ENCODE measurements around the gene BIK.
"Not testable (repeated sequence)": the region's sequence is repeated elsewhere in the genome, so short reads cannot be mapped to it uniquely, and the experiment has no call there.

BIK gene

DNA sequence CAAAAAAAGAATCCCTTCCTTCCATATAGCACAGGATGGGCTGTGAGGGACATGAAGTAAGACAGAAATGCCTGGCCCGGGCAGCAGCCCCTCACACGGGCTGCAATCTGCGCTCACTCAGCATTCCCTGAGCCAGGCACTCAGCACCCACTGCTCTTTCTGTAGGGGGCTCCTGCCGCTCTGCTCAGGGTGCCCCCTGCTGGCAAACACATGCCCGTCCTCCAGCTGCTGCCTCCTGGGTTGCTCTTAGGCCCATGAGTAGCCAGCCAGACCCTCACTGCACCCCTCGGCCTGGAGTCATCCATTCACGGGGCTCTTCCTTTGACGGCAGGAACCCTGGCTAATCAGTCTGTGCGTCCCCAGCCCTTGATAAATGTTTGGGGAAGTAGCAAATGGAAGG is 25.7 kb downstream of the BIK start:
- DNase-seq (ENCODE audit: low spot score) = no peak

DNA sequence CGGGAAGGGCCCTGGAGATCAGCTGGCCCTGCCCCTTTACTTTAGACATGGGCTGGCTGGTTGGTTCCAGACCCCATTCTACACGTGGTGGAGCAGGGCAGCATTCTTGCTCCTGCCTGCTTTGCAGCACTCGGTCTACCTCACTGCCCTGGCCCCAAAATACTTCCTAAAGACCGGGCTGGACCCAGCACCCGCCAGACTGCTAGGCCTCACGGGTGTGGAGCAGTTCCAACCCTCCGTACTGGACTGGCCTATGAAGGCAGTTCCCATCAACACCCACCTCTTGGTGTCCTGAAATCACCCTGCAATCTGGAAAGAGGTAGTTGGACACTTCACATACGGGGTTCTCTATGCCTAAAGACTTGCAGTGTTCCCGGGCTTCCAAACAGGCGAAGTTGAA is 26.3 kb downstream of the BIK start:
- no peak for DNase-seq (ENCODE audit: low spot score)

DNA sequence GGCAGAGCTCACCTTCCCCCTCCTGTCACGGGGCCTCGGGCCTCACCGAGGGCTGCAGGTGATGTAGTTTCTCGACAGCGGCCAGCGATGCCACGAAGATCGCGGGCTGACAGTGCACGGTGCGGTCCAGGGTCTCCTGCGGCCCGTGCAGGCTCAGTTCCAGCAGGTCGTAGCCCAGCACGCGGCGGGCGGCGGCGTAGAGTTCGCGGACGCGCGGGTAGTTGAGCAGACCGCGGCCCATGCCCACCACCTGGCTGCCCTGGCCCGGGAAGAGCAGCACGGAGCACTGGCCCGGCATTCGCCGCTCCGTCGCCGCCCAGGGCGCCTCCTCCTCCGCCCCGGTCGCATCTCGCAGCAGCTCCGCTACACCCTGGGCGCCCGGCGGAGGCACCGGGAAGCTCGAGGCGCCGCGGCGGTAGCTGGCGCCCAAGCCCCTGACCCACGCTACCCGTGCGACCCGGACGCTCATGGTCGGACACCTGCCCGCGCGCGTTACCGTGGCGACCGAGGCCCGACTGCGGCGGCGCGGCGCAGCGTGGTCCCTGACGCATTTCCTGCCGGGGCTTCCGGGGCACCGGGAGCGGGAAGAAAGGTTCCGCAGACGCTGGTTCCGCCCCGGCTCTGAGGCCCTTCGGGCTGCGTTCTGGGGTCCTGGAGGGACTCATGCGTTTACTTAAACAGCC is 32.5 kb downstream of the BIK start, which contains the start of gene MCAT:
MCAT (minus strand) TSS at position 519 of the 683 bp plus-strand sequence; CDS start at position 469, 50 bp downstream.
- DNase-seq (ENCODE audit: low spot score) = peak; percentile 86

DNA sequence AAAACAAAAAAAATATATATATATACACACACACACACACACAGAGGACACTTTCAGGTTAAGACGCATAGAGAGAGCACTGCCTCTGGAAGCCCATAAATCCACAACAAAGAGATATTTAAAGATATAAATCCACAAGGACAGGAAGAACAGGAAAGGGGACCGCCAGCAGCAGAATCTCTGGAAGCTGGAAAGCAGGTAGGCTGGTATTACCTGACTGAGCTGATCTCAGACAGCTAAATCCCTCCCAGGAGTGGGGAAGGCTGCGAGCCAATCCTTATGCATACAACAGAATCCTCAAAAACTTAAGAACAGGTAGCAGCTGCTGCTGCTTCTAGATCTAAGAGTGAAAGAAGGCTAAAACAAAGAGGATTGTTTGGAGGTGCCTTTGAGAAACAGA is 34.4 kb downstream of the BIK start:
- DNase-seq (ENCODE audit: low spot score) = no peak

DNA sequence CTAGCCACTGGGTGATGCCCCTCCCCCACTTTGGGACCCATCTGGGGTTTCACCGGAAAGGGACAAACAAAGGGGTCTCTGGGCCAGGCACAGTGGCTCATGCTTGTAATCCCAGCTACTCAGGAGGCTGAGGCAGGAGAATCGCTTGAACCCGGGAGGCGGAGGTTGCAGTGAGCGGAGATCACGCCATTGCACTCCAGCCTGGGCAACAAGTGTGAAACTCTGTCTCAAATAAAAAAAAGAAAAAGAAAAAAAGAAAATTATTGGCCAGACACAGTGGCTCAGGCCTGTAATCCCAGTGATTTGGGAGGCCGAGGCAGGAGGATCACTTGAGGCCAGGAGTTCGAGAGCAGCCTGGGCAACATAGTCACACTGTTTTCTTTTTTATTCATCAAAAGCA is 34.8 kb downstream of the BIK start:
- DNase-seq (ENCODE audit: low spot score) = not testable (repeated sequence)

DNA sequence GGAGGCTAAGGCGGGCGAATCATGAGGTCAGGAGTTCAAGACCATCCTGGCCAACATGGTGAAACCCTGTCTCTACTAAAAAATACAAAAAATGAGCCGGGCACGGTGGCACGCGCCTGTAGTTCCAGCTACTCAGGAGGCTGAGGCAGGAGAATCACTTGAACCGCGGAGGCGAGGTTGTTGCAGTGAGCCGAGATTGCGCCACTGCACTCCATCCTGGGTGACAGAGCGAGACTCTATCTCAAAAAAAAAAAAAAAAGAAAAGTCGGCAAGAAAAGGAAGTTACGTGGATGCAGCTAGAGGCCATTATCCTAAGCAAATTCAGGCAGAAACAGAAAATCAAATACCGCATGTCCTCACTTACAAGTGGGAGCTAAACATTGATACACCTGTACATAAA is 35.8 kb downstream of the BIK start:
- not testable (repeated sequence) for DNase-seq (ENCODE audit: low spot score)

DNA sequence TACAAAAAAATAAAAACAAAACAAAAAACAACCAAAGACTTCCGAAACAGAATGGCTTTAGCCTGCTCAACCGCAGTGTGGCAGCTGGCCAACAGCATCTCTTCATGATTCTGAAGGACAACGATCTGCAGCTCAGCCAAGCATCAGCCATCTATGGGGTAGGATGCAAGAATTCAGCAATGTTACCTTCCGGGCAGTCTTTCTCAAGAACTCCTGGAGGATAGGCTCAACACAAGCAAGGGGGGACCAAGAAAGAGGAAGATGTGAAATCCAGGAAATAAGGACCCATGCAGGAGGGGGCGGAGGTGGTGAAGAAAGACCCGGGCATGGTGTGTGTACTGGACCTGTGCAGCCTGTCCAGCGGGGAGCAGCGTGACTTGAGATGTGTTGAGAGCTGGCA is 37.3 kb downstream of the BIK start:
- DNase-seq (ENCODE audit: low spot score) = no peak

DNA sequence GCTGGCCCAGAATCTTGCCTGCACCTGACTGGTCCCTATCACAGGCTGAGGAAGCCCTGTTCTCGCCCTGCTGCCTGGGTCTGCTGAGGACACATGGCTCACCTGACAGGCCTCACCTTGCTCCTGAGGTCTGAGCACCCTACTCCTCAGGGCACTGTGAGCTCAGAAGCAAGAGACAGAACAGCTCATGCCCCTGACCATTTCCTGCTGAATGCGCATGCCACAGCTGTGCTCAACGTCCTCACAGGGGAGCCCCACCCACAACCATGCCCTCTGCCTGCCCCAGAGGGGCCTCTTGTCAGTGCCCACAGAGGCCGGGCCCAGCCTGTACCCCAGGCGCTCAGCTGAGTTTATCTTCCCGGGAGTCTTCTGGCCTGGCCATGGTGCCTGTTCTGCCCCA is 38.0 kb downstream of the BIK start:
- DNase-seq (ENCODE audit: low spot score) = no peak

DNA sequence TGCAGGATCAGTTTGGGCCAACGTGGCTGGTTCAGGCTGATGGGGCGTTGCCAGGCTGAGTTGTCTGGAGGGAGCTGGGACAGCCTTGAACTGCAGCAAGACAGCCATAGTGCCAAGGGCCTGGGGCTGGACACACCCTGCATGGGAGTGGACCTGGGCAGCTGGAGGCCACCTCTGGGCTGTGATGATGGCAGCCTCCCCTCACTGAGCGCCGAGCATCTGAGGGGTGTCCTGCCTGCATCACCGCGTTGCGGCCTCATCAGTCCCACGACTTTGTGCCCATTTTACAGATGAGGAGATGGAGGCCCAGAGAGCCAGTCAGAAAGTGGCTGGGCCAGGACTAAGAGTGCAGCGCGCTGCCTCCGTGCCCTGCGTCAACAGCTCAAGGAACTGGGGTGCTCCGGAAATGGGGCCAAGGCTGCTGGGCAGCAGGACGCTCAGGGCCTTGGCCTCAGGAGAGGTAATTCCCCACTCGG is 40.2 kb downstream of the BIK start:
- DNase-seq (ENCODE audit: low spot score) = no peak

DNA sequence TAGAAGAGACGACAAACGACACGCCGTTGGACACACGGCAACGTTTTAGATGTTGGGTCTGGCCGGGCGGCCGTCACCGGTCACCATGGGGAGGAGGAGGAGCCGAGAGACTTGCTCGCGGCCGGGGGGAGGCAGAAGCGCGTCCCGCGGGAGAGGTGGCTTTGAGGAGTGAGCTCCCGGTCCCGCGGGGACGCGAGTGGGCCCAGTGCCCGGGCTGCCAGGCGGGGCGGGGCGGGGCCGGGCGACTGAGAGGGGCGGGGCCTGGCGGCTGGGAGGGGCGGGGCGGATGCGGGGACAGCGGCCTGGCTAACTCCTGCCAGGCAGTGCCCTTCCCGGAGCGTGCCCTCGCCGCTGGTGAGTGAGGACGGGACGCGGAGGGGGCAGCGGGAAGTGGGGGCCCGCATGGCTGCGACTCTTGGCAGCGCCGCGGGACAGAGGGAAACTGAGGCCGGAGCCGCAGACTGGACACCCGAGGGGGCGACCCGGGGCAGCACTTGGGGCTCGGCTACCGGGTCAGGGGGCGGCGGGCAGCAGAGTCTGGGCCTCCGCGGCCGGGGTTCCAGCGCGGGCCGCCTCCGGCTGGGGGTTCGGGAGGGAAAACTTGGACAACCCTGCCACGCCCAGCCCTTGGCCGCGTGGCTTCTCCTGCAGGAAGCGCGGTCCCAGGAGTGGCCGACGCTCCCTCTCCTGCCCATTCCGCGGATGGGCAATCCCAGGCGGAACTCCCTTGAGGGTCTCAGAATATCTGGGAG is 40.9 kb downstream of the BIK start, which contains the start of gene TSPO:
TSPO (plus strand) TSS at position 309 of the 752 bp plus-strand sequence. CDS start 7,680 bp downstream, outside the sequence.
- peak; percentile 69 for DNase-seq (ENCODE audit: low spot score)

DNA sequence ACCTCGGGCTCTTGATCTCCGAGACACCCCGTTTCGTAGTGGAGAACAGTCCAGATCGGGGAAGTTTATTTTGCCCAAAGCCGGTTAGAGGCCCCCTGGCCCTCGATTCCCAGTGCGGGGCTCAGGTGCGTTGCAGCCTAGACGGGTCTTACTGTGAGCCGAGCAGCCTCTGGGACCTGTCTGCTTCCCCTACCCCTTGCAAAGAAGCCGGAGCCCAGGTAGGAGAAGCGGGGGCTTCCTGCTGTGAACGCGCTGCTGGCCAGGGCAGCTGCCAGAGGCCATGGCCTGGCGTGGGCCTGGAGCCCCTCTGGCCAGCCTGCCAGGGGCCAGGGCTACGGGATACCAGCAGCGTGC is 41.4 kb downstream of the BIK start:
- no peak for DNase-seq (ENCODE audit: low spot score)

DNA sequence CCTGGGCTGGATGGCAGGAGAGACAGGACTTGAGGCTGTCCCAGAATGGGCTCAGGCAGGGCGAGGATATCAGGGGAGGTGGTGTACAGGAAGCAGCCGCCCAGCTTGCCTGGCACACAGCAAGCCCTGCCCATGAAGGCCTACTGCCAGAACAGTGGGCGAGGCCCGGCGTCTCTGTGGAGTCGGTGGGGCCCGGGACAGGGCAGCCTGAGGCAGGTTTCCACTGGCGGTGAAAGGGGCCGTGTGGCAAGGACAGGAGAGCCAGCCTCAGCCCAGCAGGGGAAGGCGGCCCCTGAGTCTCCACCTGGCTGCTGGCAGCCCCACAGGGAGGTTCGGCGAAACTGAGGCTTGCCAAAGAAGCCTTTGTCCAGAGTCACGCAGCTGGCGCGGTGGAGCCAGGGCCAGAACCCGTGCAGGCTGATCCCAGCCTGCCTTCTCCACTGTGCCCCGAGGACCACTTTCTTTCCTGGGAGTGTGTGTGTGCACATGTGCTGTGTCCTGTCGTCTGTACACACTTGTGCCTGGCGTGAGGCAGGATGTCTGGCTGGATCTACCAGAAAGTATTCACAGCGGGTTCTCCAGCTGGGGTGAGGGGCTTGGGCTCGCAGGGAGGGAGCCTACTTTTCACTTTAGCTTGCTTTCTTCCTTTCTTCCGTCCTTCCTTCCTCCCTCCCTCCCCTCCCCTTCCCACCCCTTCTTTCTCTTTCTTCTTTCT is 42.0 kb downstream of the BIK start:
- DNase-seq (ENCODE audit: low spot score) = peak; percentile 69

DNA sequence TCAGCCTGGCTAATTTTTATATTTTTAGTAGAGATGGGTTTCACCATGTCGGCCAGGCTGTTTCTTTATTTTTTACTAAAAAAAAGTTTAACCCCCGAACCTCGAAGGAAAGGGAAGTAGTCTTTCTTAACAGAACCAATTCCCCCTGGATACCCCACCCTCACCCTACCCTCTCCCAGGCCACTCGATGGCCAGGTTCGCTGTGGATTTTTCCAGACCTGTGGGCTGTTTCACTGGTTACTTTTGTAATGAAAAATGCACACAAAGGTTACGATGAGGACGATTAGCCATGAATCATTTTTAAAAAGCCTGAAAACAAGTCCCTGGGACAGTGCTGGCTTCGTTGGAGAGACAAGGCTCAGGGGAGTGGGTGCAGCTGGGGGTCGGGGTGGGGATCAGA is 43.3 kb downstream of the BIK start:
- no peak for DNase-seq (ENCODE audit: low spot score)

DNA sequence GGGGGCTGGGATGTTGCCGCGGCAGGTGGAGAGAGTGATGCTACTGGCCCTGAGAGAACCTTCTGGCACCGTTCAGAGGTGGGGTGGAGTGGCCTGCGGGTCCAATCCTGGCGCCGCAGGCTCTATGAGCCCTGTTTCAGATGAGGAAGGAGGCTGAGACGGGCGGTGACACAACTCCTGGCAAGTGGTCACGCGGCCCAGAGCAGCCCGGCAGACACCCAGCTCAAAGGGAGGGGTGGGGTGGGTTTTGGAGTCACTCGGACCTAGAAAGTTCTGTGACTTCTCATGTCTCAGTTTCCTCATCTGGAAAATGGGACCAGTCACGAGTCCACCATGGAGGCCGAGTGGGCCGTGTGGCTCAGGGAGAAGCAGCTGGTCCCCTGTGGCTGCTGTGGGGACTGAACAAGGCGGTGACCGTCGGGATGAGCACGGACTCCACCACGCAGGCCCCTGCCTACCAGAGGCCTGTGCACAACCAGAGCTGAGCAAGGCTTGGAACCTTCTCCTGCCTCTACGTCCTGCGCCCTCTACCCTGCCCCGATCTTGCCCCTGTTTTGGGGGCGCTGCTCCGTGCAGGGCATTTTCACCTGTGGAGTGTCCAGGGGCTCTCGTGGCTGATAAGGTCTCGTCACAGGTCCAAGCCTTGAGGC is 44.5 kb downstream of the BIK start:
- DNase-seq (ENCODE audit: low spot score) = no peak

DNA sequence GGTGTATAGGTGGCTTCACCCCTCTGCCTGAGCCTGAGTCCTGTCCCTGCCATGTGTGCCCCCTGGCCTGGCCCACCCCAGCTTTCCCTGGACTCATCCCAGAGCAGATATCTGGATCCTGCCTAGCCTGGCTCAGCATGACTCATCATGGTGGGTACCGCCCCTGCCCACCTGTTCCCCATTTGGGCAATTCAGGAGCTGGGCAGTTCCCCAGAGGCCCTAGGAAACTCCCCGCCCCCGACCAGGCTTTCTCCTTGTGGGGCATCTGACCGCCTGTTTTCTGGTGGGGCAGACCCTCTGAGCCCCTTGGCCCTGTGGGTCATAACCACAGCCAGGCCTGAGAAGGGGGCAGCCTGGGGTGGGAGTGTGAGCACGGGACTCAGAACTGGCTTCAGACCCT is 45.2 kb downstream of the BIK start:
- DNase-seq (ENCODE audit: low spot score) = no peak

DNA sequence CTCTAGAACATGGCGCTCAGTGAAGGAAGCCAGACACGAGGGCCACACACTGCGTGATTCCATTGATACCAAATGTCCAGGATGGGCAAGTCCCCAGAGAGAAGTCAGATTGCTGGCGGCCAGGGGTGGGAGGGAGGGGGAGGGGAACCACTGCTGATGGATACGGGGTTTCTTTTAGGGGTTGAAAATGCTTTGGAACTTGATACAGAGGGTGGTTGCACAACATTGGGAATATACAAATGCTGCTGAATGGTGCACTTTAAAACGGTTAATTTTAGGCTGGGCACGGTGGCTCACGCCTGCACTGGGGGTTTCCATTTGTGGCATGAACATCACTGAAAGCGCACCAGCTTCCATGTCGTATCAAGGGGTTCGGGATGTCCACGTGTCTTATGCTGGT is 45.9 kb downstream of the BIK start:
- no peak for DNase-seq (ENCODE audit: low spot score)

DNA sequence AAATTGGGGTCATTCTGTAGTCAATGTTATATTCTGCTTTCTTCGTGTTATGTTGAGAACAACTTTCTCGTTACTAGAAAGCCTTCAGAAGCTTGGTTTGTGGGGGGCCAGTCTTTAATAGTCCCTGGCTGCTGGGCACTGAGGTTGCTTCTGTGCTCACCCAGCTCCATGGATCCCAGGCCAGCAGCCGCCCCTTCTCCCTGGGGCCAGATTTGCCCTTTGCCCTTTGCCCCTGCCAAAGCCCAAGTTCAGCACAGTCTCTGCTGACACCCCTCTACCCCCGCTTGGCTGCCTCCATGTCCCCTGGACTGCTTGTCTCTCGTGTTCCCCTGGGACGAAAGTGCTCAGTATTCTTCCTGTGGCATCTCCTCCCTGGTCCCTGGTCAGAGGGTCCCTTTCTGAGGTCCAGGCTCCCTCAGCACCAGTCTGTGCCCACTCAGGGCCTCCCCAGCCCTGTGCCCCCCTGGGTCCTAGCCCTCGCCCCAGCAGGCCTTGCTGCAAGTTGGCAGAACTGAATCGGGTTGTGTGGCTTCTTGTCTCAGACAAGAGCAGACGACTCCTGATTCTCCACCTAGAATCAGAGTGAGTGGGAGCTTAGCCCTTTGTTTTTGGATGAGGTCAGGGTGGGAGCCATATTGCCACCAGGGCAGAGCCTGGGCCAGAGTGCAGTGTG is 47.5 kb downstream of the BIK start:
- no peak for DNase-seq (ENCODE audit: low spot score)

DNA sequence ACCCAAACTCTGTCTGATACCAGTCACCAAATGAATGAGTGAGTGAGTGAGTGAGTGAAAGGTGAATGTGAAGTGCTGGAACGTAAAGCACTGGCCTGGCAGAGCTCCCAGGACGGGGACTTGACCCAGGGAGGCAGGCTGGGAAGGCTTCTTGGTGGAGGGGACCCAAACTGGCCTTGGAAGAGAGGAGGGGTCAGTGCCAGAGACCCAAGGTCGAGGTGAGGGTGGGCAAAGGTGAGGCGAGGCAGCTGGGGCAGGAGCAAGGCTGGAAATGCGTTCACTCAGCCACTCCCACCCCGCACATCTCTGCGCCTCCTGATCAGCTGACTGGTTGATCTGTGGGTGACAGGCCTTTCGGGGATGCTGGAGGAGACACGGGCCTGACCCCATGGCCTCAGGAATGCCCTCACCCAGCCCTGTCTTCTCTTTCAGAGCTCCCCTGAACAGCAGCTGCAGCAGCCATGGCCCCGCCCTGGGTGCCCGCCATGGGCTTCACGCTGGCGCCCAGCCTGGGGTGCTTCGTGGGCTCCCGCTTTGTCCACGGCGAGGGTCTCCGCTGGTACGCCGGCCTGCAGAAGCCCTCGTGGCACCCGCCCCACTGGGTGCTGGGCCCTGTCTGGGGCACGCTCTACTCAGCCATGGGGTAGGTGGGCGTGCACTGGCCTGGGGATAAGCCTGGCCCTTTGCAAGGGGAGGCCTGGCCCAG is 48.4 kb downstream of the BIK start:
- DNase-seq (ENCODE audit: low spot score) = no peak

DNA sequence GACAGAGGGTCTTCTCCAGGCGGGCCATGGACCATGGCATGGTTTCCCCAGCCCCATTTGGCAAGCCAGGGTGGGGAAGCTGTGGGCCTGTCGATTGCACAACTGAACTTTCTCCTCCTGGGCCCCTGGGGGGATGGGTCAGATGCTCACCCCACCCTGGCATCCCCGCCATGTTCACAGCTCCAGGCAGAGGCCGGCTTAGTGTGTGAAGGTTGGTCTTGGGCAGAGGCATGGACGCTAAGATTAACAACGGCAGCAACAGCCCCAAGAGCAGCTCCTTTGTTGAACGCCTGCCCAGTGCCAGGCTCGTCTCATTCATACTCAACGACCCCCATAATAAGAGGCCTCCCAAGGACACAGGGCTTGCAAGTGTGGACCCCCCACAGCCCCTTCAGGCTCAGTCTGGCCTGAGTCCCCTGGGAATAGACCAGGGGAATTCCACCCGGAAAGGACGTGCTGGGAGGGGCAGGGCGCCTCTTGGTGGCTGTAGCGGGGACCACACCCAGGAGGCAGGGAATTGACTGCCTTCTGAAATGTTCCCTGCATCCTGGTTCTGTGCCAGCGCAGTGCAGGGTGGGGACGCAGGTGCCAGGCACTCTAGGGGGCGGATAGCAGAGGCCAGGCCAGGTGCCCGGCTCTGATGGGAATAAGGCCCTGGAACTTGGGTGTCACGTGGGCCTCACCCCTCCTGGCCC is 49.1 kb downstream of the BIK start:
- no peak for DNase-seq (ENCODE audit: low spot score)

DNA sequence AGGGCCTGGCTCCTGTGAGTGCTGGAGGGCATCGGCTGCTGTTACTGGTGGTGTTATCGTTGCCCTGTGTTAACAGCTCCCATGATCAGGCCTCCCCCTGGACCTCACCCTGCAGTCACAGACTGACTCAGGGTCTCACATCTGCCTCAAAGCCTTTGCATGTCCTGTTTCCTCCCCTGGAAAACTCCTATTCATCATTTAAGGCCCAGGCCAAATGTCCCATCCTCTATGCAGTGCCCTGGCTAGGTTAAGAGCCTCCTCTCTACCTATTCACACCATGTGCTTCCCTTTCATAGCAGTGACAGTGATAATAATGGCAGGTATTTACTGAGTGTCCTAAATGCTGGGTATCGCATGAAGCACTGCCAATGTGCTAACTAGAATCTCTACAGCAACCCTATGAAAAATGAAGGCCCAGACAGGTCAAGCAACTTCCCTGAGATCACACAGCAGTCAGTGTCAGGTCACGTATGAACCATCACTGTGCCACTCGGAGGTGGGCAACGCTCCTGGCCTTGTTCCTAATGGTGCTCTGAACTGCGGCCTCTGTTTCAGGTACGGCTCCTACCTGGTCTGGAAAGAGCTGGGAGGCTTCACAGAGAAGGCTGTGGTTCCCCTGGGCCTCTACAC is 50.1 kb downstream of the BIK start:
- no peak for DNase-seq (ENCODE audit: low spot score)
